ENCODE data around the gene PAPSS2. TPM values are rescaled to one million over a fixed set of nuclear protein-coding genes. Genes with fewer than 3 reads are reported as not detected.

Gene PAPSS2
- total RNA-seq, 1 donor from 2014 or later: 63.9 TPM

- no peak for DNase-seq (ENCODE audit: extremely low read depth, low read depth, low spot score)
Observed at GRCh38 chr10:87771871-87772500, 112.3 kb downstream of the PAPSS2 start.

GRCh38 chr10:87775766-87776165 is 116.1 kb downstream of the PAPSS2 start:
- no peak for DNase-seq (ENCODE audit: extremely low read depth, low read depth, low spot score)

GRCh38 chr10:87776328-87776727 is 116.7 kb downstream of the PAPSS2 start:
- no peak for DNase-seq (ENCODE audit: extremely low read depth, low read depth, low spot score)

GRCh38 chr10:87781545-87781944 is 121.9 kb downstream of the PAPSS2 start:
- no peak for DNase-seq (ENCODE audit: extremely low read depth, low read depth, low spot score)

GRCh38 chr10:87782721-87783120 is 123.0 kb downstream of the PAPSS2 start:
- no peak for DNase-seq (ENCODE audit: extremely low read depth, low read depth, low spot score)

GRCh38 chr10:87786421-87786820 is 126.7 kb downstream of the PAPSS2 start:
- DNase-seq (ENCODE audit: extremely low read depth, low read depth, low spot score): no peak

- DNase-seq (ENCODE audit: extremely low read depth, low read depth, low spot score): no peak
Observed at GRCh38 chr10:87790185-87790584, 130.5 kb downstream of the PAPSS2 start.

- no peak for DNase-seq (ENCODE audit: extremely low read depth, low read depth, low spot score)
Observed at GRCh38 chr10:87794285-87794684, 134.6 kb downstream of the PAPSS2 start.

Other genes starting within 250 kb of the PAPSS2 start
- gene MINPP1, start 155.0 kb upstream of the PAPSS2 start, total RNA-seq: 34.7 and 39.6 TPM in 2 replicates
- gene ATAD1, start 158.3 kb downstream of the PAPSS2 start, total RNA-seq: 32.1 and 34.7 TPM in 2 replicates
- 0.18 and 0.82 TPM in 2 replicates for gene KLLN, start 203.7 kb downstream of the PAPSS2 start, total RNA-seq
- 41.2 and 64.8 TPM in 2 replicates for gene PTEN, start 203.7 kb downstream of the PAPSS2 start, total RNA-seq